Activated CD8-positive, alpha-beta memory T cell treated with anti-CD3 and anti-CD28 coated beads for 4 hours (primary cell): ENCODE data around the gene ATP5F1D.
"Not testable (repeated sequence)": the region's sequence is repeated elsewhere in the genome, so short reads cannot be mapped to it uniquely, and the experiment has no call there.

Source experiments
- DNase-seq, 2 donors: peaks; one replicate each; pipeline ENCODE4 v3.0.0-alpha.2; 2020; ENCODE audit warnings: low read depth in 2 of 2

Gene ATP5F1D

GRCh38 chr19:1233115-1233667 is 8.4 kb upstream of the ATP5F1D start:
- no peak for DNase-seq

- no peak for DNase-seq
Measured at GRCh38 chr19:1234051-1234954, 7.2 kb upstream of the ATP5F1D start.

- DNase-seq, result no peak
Measured at GRCh38 chr19:1234955-1235380, 6.6 kb upstream of the ATP5F1D start.

- no peak for DNase-seq
Measured at GRCh38 chr19:1235625-1236538, 5.7 kb upstream of the ATP5F1D start.

GRCh38 chr19:1236576-1236975 is 5.0 kb upstream of the ATP5F1D start:
- DNase-seq, result no peak

- DNase-seq, result no peak
Measured at GRCh38 chr19:1237027-1237659, 4.4 kb upstream of the ATP5F1D start.

GRCh38 chr19:1237754-1238368 is 3.7 kb upstream of the ATP5F1D start, which contains the start of gene CBARP:
Gene CBARP, minus strand, starts transcription at chr19:1238005. Its CDS starts 1,905 bp downstream, at chr19:1236100.
- DNase-seq, result no peak

- no peak for DNase-seq
Measured at GRCh38 chr19:1238369-1239303, 2.9 kb upstream of the ATP5F1D start.

GRCh38 chr19:1239420-1239795 is 2.1 kb upstream of the ATP5F1D start:
- no peak for DNase-seq

GRCh38 chr19:1239796-1240737 is 1.5 kb upstream of the ATP5F1D start:
- peak; percentile 85 to 93 for DNase-seq

GRCh38 chr19:1240925-1241324 is 626 bp upstream of the ATP5F1D start:
- no peak for DNase-seq

GRCh38 chr19:1243768-1244692 is 2.5 kb downstream of the ATP5F1D start:
- peak; percentile 73 to 82 for DNase-seq

- DNase-seq, result no peak
Measured at GRCh38 chr19:1244693-1245451, 3.3 kb downstream of the ATP5F1D start.

GRCh38 chr19:1245494-1246264 is 4.1 kb downstream of the ATP5F1D start:
- no peak for DNase-seq

GRCh38 chr19:1246265-1247087 is 4.9 kb downstream of the ATP5F1D start:
- not testable (repeated sequence) for DNase-seq
